GM18520 (cell line): ENCODE results near the gene BPIFB3.
"Not testable (repeated sequence)": the region's sequence is repeated elsewhere in the genome, so short reads cannot be mapped to it uniquely, and the experiment has no call there.

Experiments used
- ATAC-seq: cut with Tn5 transposase; IDR thresholded peaks from one replicate; pipeline ENCODE4 v1.9.1; 2021; ENCODE audit not compliant: unreplicated experiment

The BPIFB3 gene

GRCh38 chr20:33112547-33113386 is 59.1 kb downstream of the BPIFB3 start:
- ATAC-seq = no peak

- no peak for ATAC-seq
Measured at GRCh38 chr20:33113387-33113908, 59.7 kb downstream of the BPIFB3 start.

GRCh38 chr20:33115501-33115900 is 61.8 kb downstream of the BPIFB3 start:
- ATAC-seq = not testable (repeated sequence)

GRCh38 chr20:33119725-33120720 is 66.3 kb downstream of the BPIFB3 start:
- no peak for ATAC-seq

GRCh38 chr20:33120934-33121333 is 67.2 kb downstream of the BPIFB3 start:
- no peak for ATAC-seq

GRCh38 chr20:33122297-33122696 is 68.6 kb downstream of the BPIFB3 start:
- not testable (repeated sequence) for ATAC-seq
